GM04504 (cell line): ENCODE measurements around the gene ASAH2.
A peak's percentile ranks its signal among the peaks of the same experiment; 100 is the strongest.
"Not testable (repeated sequence)": the region's sequence is repeated elsewhere in the genome, so short reads cannot be mapped to it uniquely, and the experiment has no call there.

Source experiments
- DNase-seq: peaks from one replicate; pipeline ENCODE4 v3.0.0-alpha.2; 2012; ENCODE audit warnings: low read depth

Gene ASAH2

DNA sequence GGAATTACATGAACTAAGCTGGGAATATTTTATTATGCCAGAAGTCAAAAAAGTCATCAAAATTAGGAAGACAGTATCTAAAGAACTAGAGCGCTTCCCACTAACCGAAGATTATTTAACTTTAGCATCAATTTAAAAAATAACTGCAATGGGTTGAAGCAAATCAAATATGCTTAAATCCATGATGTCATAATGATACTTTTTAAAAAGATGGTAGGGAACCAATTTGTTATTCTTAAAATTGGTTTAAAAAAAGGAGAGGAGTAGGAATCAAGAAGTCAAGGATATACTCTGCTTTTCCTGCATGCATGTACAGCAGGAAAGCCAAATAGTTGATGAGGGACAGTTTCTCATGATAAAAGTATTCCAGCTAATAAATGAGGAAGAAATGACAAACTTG is 3.2 kb upstream of the ASAH2 start:
- no peak for DNase-seq

DNA sequence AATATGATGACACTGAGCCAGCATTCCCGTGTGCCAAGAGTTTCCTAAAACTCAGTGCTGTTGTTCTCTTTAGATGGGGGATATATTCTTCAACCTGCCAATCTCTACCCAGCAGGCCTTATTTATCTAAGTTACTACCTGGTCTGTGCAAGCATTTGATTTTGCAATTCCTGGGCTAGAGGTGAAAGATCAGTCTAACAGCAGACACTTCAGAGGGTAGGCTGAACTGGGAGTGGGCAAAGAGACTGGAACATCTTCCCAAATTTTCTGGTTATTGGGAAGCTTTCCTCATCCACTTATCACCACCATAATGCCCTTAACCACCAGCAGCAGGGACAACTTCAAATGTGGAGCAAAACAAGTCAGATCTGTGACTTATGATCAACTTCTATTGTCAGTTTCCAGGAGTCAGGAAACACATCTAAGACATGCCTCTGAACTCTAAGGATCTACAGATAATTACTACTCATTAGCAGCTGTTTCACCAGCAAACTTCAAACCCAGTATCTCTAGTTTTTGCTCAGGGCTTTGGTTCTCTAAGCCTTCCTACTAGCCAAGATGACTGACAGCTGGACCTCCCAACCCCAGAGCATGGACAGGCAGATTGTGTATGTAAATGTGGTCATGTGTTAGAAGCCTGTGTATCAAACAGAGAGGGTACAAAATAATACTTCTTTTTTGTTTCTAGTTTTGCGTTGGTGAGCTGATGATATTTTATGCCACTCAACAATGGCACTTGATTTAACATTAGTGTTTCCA is 1.0 kb downstream of the ASAH2 start:
- DNase-seq: no peak

DNA sequence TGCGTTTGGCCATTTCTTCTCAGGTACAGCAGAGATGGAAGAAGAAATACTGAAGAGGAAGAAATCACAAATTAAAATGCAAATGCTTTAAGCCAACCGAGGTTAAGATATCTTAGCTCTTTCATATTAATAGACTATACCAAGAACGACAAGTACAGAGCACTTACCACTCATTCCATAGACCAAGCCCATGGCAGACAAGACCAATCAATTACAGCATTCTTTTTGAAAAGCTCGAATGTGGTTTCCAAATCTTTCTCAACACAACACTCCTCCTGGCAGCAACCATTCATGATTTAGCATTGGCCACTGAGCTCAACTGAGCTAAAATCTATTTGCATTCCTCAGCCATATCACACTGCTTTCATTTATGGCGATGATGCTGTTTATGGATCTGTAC is 2.7 kb downstream of the ASAH2 start:
- DNase-seq: no peak

DNA sequence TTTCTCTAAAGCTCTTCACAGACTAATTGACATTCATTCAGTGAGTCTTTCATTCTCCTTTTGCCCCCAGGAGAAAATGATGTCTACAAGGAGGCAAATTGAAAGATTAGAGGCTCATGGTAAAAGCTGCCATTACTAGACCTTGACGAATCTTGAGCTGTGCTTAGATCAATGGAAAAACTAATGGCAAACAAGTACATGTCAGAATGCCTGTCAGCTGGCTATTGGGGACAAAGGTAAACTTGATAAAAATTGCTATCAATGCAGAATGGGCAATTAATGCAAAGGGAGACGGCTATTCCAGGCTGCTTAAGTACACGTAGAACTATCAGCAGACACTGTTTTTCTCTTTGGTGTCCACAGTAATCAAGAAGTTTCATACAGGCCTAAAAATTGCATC is 3.3 kb downstream of the ASAH2 start:
- no peak for DNase-seq

DNA sequence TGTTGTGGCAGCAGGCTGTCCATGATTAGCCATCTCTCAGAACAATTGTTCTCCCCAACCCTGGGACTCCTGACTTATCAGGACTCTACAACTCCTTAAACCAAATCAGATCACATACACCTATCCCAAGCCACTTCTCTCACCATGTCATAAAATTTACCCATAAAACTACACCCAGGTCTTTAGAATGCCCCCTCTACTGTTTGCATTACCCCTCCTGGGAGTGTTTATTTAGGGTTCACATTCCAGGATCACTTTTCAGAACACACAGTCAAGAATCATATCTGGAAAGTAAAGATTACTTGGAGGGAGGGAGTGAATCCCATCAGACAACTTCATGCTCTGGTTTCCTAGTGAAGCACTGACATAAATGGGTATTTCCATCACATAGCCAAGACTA is 7.1 kb downstream of the ASAH2 start:
- DNase-seq: no peak

DNA sequence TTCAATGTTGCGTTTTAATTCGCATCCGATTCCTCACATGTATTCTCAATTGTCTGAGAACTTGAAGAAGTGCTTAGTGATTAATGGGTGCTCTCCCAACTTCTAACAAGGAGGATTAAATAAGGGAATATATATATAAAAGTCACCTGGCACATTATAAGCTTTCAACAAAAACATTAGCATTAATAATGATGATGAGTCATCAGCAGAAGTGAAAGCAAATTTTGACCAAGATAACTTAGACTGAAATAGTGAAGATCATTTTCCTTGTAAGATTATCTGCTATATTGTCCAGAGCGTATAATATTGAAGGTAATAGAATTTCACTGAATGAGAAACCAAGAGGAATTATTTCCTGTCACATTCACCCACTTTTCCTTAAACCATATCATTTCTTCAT is 8.5 kb downstream of the ASAH2 start:
- no peak for DNase-seq

DNA sequence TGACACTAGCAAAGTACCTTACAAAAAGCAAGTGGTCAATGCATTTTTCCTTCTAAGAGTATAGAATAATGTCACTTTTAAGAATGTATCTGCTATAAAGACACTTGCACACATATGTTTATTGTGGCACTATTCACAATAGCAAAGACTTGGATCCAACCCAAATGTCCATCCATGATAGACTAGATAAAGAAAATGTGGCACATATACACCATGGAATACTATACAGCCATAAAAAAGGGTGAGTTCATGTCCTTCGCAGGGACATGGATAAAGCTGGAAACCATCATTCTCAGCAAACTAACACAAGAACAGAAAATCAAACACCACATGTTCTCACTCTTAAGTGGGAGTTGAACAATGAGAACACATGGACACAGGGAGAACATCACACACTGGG is 9.8 kb downstream of the ASAH2 start:
- not testable (repeated sequence) for DNase-seq

DNA sequence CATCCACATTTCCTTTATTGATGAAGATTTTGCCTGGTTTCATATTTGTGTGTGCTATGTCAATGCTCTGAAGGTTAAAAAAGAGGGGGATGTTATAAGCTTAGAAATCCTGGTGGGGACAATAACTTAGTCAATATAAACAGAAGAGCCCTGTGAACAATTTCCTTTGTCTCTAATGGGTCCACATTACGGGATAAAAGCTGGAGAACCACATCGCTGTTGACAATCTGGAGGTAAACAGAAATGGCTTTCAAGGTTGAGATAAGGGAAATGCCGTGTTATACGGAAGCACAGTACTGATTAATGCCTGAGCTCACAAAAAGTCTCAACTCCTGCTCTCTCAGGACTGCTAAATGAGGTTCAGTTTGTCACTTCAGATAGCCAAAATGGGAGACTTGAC is 16.8 kb downstream of the ASAH2 start:
- DNase-seq: no peak

DNA sequence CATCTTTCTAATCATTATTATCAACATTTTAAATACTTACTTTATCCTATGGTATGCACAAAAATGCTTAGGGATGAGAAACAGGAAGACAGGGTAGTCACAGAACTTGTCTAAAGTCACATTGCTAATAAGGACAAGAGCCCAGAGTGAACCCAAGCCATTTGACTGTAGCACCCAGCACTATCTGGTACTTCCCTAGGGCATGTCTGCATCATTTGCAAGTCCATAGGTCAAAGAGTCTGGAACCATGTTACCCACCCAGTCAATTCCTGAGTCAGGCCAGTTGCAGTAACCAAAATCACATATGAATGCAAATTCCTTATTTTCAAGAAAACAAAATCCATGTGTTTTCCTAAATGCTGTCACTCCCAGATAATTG is 19.1 kb downstream of the ASAH2 start:
- no peak for DNase-seq

DNA sequence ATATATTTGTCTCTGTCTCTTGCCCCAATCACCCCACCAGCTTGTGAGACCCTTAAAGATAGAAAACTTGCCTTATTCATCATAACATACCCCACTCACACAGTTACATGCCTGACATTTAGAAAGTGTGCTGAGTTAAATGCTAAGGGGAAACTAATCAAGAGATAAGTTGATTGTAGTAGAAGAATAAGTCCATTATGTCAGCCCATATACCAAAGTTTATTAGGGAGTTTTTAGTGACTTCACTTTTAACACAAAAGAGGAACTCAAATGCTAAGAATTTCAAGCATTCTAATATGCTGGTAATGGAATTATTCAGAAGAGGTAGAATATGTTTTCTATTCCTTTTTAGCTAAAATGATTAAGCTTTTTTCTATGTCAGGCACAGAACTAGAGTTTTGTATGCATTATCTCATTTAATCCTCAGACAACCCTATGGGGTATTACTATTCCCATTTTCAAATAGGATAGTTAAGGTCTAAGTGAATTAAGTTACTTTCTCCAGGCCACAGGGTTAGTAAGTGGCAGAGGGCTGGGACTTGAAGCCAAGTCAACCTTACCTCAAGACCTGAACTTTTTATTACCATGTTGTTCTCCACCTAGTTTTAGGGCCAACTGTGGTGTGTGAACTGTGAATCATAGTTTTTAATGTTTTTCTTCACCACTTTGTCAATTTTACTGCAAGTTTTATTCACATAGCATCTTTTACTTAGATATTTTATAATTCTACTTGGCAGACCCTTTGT is 19.6 kb downstream of the ASAH2 start:
- no peak for DNase-seq

DNA sequence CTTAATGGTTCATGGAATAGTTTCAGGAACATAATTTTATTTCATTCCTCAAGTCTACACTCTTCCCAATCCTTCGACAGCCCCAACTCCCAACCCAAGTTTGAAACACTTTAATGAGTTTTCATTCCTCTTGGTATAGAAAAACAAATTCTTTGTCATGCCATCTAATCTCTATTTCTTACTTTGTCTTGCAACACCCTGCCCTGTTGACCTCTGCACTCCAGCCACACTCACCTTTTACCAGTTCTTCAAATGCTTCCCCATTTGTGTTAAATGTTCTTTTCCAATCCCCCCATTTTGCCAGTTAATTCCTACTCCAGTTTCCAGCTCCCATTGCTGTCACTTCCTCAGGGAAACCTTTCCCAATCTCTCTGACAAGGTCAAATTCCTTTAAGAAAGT is 21.9 kb downstream of the ASAH2 start:
- DNase-seq: no peak

DNA sequence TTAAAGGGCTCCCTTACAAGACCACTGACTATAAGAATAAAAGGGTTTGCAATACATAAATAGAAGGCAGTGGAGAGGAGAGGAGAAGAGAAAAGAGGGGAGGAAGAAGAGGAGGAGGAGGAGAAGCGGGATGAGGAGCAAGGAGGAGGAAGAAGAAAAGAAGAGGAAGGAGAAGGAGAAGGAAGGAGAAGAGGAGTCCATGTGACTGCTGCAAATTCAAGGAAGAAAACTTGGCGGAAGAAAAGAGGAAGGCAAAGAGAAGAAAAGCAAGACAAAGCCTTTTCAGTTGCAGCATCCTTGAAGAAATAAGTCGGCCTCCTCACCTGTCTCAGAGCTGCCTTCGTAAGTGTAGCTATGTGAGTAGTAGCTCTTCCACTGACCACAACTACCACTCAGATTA is 22.6 kb downstream of the ASAH2 start:
- no peak for DNase-seq

DNA sequence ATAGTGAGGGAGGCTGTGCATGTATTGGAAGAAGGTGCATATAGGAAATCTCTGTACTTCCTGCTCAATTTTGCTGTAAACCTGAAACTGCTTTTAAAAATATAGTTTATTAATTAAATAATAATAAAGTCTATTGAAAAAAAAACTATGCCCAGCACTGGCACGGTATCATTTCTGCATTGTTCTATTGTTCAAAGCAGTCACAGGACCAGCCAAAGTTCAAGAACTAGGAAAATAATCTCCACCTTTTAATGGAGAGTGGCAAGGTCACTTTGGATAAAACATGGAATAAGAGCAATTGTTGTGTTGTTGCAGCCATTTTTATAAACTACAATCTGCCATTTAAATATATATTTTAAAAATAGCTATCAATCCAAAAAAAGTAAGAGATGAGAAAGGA is 24.7 kb downstream of the ASAH2 start:
- DNase-seq: no peak

DNA sequence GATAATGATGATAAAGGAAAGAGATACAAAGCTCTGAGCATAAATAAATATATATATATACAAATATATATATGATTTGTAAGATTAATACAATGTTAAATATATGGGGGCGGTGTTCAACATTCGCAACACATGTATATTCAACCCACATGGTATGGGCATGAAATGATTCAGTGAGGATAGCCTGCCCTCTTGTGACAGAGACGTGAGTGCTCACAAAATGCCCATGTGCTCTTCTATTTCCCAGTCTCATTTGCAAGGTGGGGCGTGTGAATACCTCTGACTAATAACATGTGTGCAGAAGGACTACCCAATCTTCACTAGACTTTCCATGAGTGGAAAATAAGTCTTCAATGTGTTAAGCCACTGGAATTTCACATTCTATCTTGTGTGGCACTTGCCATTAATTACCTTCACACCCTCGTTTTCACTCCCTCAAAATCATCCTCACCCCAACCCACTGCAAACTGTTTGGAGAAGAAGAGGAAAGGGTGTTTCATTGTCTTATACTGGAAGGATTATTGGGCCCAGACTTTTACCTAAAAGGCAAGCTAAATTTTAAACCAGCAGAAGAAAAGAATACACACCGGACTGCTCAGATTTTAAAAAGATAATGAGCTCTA is 26.9 kb downstream of the ASAH2 start:
- peak; percentile 40 for DNase-seq

DNA sequence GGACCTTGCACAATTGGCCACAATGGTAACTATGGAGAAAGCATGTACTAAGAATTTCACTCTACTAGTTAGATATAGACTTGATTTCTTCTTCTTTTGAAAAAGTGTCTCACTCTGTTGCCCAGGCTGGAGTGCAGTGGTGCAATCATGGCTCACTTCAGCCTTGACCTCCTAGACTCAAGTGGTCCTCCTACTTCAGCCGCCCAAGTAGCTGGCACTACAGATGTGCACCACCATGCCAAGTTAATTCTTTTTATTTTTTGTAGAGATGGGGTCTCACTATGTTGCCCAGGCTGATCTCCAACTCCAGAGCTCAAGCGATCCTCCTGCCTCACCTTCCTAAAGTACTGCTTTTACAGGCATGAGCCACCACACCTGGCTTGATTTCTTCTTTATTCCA is 29.1 kb downstream of the ASAH2 start:
- DNase-seq: no peak

DNA sequence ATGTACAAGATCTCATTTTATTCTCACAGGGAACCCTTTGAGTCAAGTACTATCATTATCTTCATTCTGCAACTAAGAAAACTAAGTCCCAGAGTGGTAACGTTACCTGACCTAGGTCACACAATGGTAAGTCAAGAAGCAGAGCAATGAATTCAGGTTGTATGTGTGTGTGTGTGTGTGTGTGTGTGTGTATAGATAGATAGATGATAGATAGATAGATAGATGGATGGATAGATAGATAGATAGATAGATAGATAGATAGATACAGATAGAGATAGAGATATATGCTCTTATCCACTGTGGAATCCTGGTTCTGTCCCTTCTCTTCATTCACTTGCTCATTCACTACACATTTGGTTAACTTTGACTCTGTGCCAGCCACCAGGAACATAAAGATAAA is 29.8 kb downstream of the ASAH2 start:
- no peak for DNase-seq

DNA sequence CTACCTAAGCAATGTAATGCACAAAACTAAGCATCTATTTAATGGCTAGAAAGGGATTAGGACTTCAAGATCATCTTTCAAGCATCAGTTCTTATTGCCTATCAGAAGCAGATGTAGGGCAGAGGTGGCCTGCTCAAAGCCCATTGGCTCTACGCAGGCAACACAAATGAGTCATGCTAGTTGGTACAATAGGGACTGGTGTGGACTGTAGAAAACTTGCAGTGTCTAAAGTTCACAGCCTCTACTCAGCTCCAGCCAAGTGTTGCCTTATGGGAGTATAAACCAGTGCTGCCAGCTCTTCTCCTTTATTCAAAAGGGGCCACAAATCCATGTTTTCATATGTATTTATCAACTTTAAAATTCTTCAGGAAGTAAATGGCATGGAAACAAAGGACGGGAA is 31.7 kb downstream of the ASAH2 start:
- DNase-seq: no peak

DNA sequence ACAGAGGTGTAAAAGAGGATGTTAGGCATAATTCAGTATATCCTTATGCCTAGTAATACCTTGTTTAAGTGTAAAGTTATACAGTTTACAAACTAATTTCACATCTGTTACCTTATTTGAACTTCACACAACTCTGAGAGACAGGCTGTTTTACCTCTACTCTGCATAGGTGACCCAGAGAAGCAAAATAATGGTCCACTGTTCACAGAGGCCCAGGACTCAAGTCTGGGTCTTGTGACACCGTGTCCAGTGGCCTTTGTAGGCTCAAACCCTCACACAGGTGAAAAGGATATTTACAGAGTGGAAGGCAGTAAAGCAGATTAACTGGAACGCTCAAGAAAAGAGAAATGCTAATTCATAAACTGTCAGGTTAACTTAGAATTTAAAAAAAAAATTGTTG is 32.1 kb downstream of the ASAH2 start:
- no peak for DNase-seq

DNA sequence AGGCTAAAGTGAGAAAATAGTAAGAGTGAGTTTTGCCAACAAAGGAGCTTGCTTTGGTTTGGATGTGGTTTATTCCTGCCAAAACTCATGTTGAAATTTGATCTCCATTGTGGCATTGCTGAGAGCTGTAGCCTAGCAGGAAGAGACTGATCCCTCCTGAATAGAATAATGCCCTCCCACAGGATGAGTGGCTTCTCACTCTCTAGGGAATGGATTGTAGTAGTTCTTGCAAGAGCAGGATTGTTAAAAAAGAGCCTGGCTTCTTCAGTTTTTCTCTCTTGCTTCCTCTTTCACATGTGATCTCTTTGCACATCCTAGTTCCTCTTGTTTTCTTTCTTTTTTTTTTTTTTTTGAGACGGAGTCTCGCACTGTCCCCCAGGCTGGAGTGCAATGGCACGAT is 34.4 kb downstream of the ASAH2 start:
- DNase-seq: peak; percentile 13

DNA sequence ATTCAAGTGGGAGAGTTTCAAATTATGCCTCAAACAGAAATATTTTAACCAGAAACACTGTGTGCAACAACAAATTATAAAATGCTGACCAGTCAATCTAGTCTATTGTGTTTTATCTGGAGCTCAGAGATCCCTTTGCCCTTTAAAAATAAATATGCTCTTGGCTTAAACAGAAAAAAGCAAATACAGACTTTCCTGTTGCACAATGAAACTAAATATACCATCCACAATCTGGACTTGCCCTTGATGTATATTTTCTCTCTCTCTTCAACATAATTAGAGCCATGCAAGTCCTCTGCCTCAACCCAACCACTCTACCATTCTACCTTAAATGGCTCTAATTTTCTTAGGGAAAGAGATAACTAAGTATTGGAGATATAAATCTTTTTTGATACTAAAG is 34.9 kb downstream of the ASAH2 start:
- DNase-seq: no peak

DNA sequence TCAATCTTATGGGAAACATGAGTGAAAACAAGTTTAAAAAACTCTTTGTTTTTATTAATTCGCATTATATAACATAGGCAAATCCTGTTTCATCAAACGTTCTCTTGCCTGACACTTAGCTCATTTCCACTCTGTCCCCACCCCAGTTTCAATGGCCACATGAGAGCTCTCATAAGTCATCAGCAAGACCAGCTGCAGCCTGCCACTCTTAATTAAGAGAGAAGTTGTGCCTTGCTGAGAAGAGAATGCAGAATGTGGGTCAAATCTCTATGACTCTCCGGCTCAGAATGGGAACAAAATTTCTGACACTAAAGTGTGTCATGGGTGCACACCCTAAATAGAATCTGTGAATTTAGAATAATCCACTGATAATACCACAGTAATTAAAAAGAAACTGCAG is 39.6 kb downstream of the ASAH2 start:
- DNase-seq: no peak

DNA sequence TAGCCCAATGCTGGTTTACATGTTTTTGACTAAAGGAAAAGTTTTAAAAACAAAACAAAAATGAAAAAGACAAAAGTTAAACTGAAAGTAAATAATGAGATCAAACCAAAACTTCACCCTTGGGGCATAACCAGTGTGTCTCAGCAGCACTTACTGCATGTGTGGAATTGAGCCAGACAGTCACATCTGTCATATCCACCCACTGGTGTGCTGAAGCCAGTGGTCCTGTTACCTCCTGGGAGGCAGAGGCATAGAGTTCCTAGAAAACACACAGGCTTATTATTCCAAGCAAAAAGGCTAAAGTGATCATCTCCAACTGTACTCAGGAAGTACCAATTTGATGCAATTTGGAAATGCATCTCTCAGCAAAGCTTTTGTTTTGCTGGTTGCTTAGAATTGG is 40.4 kb downstream of the ASAH2 start:
- DNase-seq: no peak
